AG09309 (cell line): ENCODE results near the gene EPHB6.

ENCODE experiments used
- DNase-seq: peaks from one replicate; pipeline ENCODE4 v3.0.0-alpha.2; 2010; ENCODE audit warnings: low read depth
- H3K4me3 ChIP-seq: 2 replicates; pipeline ENCODE4 v1.5.1; 2011; ENCODE audit warnings: mild to moderate bottlenecking, low read depth, low read length, moderate library complexity; ENCODE audit not compliant: control insufficient read depth
- CTCF ChIP-seq: IDR thresholded peaks from 2 replicates; pipeline ENCODE4 v1.5.1; 2011; ENCODE audit warnings: mild to moderate bottlenecking, low read depth, low read length, inconsistent platforms; ENCODE audit not compliant: insufficient read depth, control insufficient read depth; ENCODE audit errors: missing control alignments

EPHB6 gene

DNA sequence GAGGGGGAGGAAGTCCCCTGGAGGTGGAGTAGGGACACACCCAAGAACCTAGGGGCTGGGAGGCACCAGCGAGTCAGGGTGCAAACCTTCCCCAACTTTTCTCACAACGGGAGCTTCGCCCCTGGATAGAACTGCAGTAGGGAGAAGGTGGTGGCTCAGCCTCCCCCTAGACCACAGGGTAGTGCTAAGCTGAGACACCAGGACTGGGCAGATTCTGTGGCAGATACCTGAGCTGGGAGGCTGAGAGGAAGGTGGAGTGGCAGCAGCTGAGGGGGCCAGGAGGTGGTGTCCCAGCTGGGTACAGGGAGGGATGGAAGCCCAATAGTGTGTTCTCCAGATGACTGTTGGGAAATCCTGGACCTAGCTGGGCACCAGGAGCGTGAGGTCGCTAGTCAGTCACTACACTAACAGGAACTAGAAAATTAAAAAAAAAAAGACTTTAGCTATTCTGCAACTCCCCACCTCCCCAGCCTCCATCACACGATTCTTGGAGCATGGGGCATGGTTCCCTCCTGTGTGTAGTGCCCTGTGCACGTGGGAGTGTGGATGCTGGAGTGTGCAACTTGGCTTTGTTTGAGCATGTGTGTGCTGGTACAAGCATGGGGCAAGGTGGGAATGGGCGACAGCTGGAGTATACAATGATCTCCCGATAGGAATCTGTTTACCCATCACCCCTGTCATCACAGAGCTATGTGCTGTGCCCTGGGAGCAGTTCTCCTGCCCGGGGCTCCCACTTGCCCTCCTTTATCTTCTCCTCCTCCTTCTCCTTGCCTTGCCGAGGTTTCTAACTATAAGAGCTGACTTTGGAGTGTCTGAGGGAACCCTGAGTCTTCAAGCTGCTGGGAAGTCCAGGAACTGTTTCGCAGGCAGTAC lies 39.5 kb downstream of the EPHB6 start:
- DNase-seq, result no peak

DNA sequence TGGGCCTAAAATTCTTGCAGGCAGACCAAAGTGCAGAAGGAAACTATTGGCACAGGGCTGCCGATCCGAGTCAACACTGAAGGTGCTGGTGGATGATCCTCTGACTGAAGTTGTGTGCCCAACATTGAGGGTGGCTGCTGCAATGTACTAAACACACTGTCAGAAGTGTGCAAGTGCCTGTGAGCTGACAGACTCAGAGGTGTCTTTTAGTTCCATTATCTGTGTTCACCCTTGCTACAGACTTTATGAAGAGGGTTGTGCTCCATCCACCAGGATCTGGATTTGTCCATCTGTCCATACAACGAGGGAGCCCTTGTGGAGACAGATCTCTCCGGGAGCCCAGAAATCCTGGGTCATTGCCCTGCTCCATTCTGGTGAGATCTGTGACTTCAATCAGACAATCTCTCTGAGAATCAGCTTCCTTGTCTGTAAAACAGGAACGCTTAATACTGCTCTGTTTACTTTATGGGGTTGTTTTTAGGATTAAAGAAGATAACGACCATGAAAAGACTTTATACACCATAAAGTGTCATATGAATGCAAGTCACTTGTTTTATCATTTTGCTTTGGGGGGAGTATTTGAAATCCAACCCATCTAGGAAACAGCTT lies 40.2 kb downstream of the EPHB6 start:
- DNase-seq, result no peak
- H3K4me3 ChIP-seq, result no peak overlapping the region
- no peak for TF ChIP-seq CTCF

More for the DNA sequence above, 39.5 kb downstream of the EPHB6 start:
- H3K4me3 ChIP-seq, result no peak overlapping the region
- TF ChIP-seq CTCF, result no peak

- H3K4me3 ChIP-seq, result no peak overlapping the region
- no peak for DNase-seq
- no peak for TF ChIP-seq CTCF
Measured at GRCh38 chr7:142896151-142896550, 41.3 kb downstream of the EPHB6 start.

DNA sequence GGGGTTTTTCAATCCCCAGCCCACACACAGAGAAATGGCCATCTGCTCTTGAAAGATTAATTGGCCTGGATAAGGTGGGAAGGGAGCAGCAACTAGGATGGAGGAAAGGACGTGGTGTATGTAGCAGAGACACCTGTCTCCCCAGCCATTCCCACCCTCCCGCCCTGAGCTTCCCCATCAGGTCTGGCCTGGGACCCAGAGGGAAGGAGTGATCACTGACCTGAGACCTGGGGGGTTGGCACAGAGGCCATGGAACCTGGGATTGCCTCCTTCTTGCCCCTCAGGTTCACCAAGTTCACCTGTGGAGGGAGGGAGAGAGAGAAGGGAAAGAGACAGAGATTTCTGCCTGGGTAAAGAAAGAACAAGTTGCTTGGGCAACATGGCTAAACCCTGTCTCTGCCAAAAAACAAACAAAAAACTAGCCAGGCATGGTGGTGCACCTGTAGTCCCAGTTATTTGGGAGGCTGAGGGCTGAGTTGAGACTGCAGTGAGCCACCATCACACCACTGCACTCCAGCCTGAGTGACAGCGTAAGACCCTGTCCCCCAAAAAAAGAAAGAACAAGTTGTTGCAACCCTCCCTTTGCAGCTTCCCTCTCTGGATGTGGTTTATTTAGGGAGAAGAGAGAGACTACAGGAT lies 42.0 kb downstream of the EPHB6 start:
- TF ChIP-seq CTCF, result no peak
- no peak for DNase-seq
- no peak overlapping the region for H3K4me3 ChIP-seq

- no peak for TF ChIP-seq CTCF
- no peak overlapping the region for H3K4me3 ChIP-seq
- DNase-seq, result no peak
Measured at GRCh38 chr7:142897691-142898090, 42.8 kb downstream of the EPHB6 start.

DNA sequence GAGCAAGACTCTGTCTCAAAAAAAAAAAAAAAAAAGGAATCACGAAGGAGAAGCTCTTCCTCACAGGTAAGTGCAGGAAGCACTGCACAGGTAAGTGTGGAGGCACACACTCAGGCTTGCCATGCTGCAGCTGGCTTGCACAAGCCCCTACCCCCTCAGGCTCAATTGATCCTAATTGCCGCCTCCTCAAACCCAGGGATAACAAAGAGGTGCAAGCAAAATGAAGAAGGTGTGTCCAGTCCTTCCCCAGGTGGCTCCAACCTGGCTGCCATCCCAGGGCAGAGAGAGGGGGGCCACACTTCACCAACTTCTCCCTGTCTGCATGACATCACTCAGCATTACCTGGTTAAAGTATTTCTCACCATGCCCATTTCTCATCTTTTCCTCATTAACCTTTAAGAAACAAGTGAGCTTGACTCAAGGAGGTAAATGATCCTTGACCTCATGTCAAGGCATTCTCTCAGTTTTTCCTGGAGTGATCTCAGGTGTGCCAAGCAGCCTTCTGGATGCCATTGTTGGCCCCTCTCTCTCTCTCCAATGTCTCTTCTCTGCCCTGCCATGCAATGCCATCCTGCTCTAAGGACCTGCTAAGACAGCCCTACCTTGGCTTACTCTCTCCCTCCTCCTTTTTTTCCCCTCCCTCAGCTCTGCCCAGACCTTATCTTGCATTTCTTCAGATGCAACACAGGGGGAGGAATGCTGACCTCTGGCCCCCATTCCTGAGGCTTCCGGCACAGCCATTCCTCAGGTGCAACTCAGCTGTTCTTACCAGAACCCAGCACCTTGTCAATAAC lies 43.7 kb downstream of the EPHB6 start:
- no peak overlapping the region for H3K4me3 ChIP-seq
- DNase-seq, result no peak
- no peak for TF ChIP-seq CTCF
